Endothelial cell of umbilical vein (primary cell): ENCODE results near the gene MAP3K7CL. TPM values are rescaled to one million over a fixed set of nuclear protein-coding genes. Genes with fewer than 3 reads are reported as not detected.

Experiments
- BruUV-seq: library from RNA; stranded (reverse); fragments of 400-500 nt; replicated peaks from 2 replicates; lab custom pipeline; 2021; lab: Mats Ljungman, UMichigan
- CTCF ChIA-PET: fragments of 300-600, 350-600 bp; sonication (Branson Sonifier 250); formaldehyde crosslinking; loops from one replicate; lab custom pipeline; 2021; ENCODE audit warnings: antibody characterized with exemption, inconsistent platforms; lab: Charles Lee
- POLR2A ChIA-PET: fragments of 300-600, 350-600 bp; sonication (Branson Sonifier 250); formaldehyde crosslinking; loops from one replicate; lab custom pipeline; 2021; ENCODE audit warnings: antibody characterized with exemption, inconsistent platforms; lab: Charles Lee
- DNase-seq: peaks from one replicate; pipeline ENCODE4 v3.0.0-alpha.2; 2011; ENCODE audit warnings: low read depth, low spot score
- FAIRE-seq: peaks from 2 replicates; lab custom pipeline; 2011; peaks lifted over from hg19 to GRCh38; lab: Jason Lieb, UNC
- H2AFZ ChIP-seq: 2 replicates; pipeline ENCODE4 v1.6.0; 2012; ENCODE audit warnings: low read depth, low read length, control low read depth, inconsistent platforms
- H3K27ac ChIP-seq: 2 replicates; pipeline ENCODE4 v1.5.1; 2011; ENCODE audit warnings: low read depth, mild to moderate bottlenecking, control low read depth, low read length, moderate library complexity; ENCODE audit not compliant: insufficient read depth
- H3K27me3 ChIP-seq, 2 experiments: 2 replicates each; pipeline versions ENCODE4 v1.6.0 to v1.6.1; 2011; ENCODE audit warnings: low read length in 2 of 2, mixed read lengths in 1 of 2; ENCODE audit not compliant: control insufficient read depth in 2 of 2, insufficient read depth in 2 of 2
- H3K36me3 ChIP-seq, 2 experiments: 2 replicates in 1 of 2; 3 replicates in 1 of 2; pipeline ENCODE4 v1.5.1; 2011; ENCODE audit warnings: low read length in 2 of 2, mild to moderate bottlenecking in 1 of 2, moderate library complexity in 1 of 2; ENCODE audit not compliant: control insufficient read depth in 2 of 2, insufficient read depth in 2 of 2; ENCODE audit errors: extremely low read depth in 1 of 2
- H3K4me1 ChIP-seq: 3 replicates; pipeline ENCODE4 v1.5.1; 2011; ENCODE audit warnings: mild to moderate bottlenecking, low read length; ENCODE audit not compliant: control insufficient read depth, insufficient read depth; ENCODE audit errors: extremely low read depth
- H3K4me2 ChIP-seq: 2 replicates; pipeline ENCODE4 v1.6.1; 2011; ENCODE audit warnings: low read length, control low read depth, mixed read lengths; ENCODE audit not compliant: insufficient read depth
- H3K4me3 ChIP-seq, 3 experiments: fragments of 200-600 bp in 1 of 3; sonication (generic), shearing (Covaris generic) in 1 of 3; replicated peaks in 1 of 3; 2 replicates each; pipeline ENCODE4 v1.5.1; 2011 to 2016; ENCODE audit warnings: control low read depth in 3 of 3, low read length in 3 of 3, mild to moderate bottlenecking in 2 of 3, inconsistent platforms in 1 of 3, low read depth in 1 of 3, moderate library complexity in 1 of 3; ENCODE audit not compliant: insufficient read depth in 1 of 3
- H3K79me2 ChIP-seq: 2 replicates; pipeline ENCODE4 v1.6.0; 2012; ENCODE audit warnings: low read length, inconsistent platforms; ENCODE audit not compliant: control insufficient read depth, insufficient read depth
- H3K9ac ChIP-seq: replicated peaks from 2 replicates; pipeline ENCODE3; 2011; ENCODE audit warnings: low read length, control low read depth; ENCODE audit not compliant: insufficient read depth; ENCODE audit errors: extremely low read depth
- H3K9me1 ChIP-seq: replicated peaks from 3 replicates; pipeline ENCODE4 v1.6.0; 2011; ENCODE audit warnings: mild to moderate bottlenecking, low read length; ENCODE audit not compliant: control insufficient read depth, insufficient read depth; ENCODE audit errors: extremely low read depth
- H3K9me3 ChIP-seq: replicated peaks from 2 replicates; pipeline ENCODE4 v1.5.1; 2012; ENCODE audit warnings: low read length, inconsistent platforms; ENCODE audit not compliant: control insufficient read depth, insufficient read depth
- H4K20me1 ChIP-seq: replicated peaks from 2 replicates; pipeline ENCODE3; 2011; ENCODE audit warnings: mild to moderate bottlenecking, low read length; ENCODE audit not compliant: control insufficient read depth, insufficient read depth; ENCODE audit errors: extremely low read depth
- CTCF ChIP-seq, 2 donors: IDR thresholded peaks; 1 replicate in 1 of 2; 2 replicates in 1 of 2; pipeline ENCODE4 v1.5.1; 2011; ENCODE audit warnings: low read length in 2 of 2, mild to moderate bottlenecking in 2 of 2, moderate library complexity in 2 of 2, control low read depth in 1 of 2, inconsistent platforms in 1 of 2, low read depth in 1 of 2; ENCODE audit not compliant: insufficient read depth in 1 of 2; ENCODE audit errors: extremely low read depth in 1 of 2
- EZH2 ChIP-seq: IDR thresholded peaks from 2 replicates; pipeline ENCODE4 v1.6.1; 2012; ENCODE audit warnings: borderline replicate concordance, low read depth, mild to moderate bottlenecking, moderate library complexity, low read length, inconsistent platforms; ENCODE audit not compliant: severe bottlenecking
- FOS ChIP-seq: IDR thresholded peaks from 2 replicates; pipeline ENCODE4 v1.6.1; 2011; ENCODE audit warnings: mild to moderate bottlenecking, low read length, moderate library complexity, borderline replicate concordance; ENCODE audit not compliant: insufficient read depth
- GATA2 ChIP-seq: IDR thresholded peaks from 2 replicates; pipeline ENCODE4 v1.7.0; 2011; ENCODE audit warnings: low read depth, mild to moderate bottlenecking, moderate library complexity, mixed read lengths, low read length; ENCODE audit not compliant: insufficient read length, insufficient read depth
- JUN ChIP-seq: IDR thresholded peaks from 2 replicates; pipeline ENCODE4 v1.6.1; 2011; ENCODE audit warnings: borderline replicate concordance, low read depth; ENCODE audit not compliant: insufficient read length, insufficient read depth
- MYC ChIP-seq: IDR thresholded peaks from one replicate; pipeline ENCODE4 v1.6.1; 2011; ENCODE audit warnings: mild to moderate bottlenecking, low read depth, low read length
- POLR2A ChIP-seq: IDR thresholded peaks from 2 replicates; pipeline ENCODE4 v1.6.1; 2012; ENCODE audit warnings: low read depth, mild to moderate bottlenecking, control low read depth, low read length
- POLR2AphosphoS5 ChIP-seq: IDR thresholded peaks from 2 replicates; pipeline ENCODE4 v1.6.1; 2012; ENCODE audit warnings: low read depth, mild to moderate bottlenecking, control low read depth, low read length, moderate library complexity; ENCODE audit not compliant: insufficient read depth
- dilution Hi-C: fragments of 300-500 bp; cut with MboI; formaldehyde crosslinking; loops from one replicate; pipeline ENCODE4 v1.15.0; 2019; ENCODE audit warnings: low sequenced_read_pairs; ENCODE audit not compliant: extremely low pct_ligation_motif_present
- intact Hi-C: fragments of 100-400 bp; cut with micrococcal nuclease; formaldehyde crosslinking; loops from one replicate; pipeline ENCODE4 v1.10.0; 2022
- polyA plus RNA-seq, 4 experiments: library from polyadenylated mRNA; depleted of rRNA in 3 of 4; stranded (reverse) in 3 of 4; unstranded in 1 of 4; fragments of >200 nt; gene quantifications; 2 replicates each; pipeline versions ENCODE4 v1.2.1 to v1.2.3, GENCODE V29; 2011 to 2012; ENCODE audit warnings: missing spikeins in 1 of 4
- total RNA-seq: library from RNA; stranded (reverse); gene quantifications from 2 replicates; pipeline ENCODE4 v1.2.3, GENCODE V29; 2021
- TF ChIP-seq, protein P1 (sequence below): IDR thresholded peaks from 2 replicates; pipeline ENCODE4 v1.6.1; 2011; ENCODE audit not compliant: insufficient read depth, insufficient read length

MAP3K7CL gene
- total and polyA plus RNA-seq, 2 donors (not counting 3 experiments of a cell fraction or from before 2014, with no cell fraction given): 6.1 to 8.1 TPM

- dilution Hi-C loops (no loop called here), intact Hi-C loops (no loop called here)
- Histone ChIP-seq H3K79me2 (no peaks in the 10 kb centered on the region), H3K4me1 (peaks cover 36% of the 10 kb centered on the region), H3K4me2 (no peak overlapping the region), H3K9me3 (no peaks in the 10 kb centered on the region), H3K27ac (no peak overlapping the region), H4K20me1 (no peaks in the 10 kb centered on the region), H3K9ac (no peak overlapping the region), H3K27me3 (no peaks in the 10 kb centered on the region), H2AFZ (no peak overlapping the region), H3K9me1 (no peaks in the 10 kb centered on the region), H3K4me3 (no peak overlapping the region), H3K36me3 (no peaks in the 10 kb centered on the region)
- TF ChIP-seq MYC (no peak), CTCF (IDR thresholded peaks at IDR 0.05; ENCODE audit: extremely low read depth in 1 of 2, insufficient read depth in 1 of 2, low read depth in 1 of 2, low read length in 2 of 2) (no peak), POLR2AphosphoS5 (no peak), JUN (no peak), POLR2A (no peak), FOS (no peak), GATA2 (no peak), EZH2 (no peak)
- TF ChIP-seq, protein P1, sequence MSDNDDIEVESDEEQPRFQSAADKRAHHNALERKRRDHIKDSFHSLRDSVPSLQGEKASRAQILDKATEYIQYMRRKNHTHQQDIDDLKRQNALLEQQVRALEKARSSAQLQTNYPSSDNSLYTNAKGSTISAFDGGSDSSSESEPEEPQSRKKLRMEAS: no peak
- DNase-seq (no peak), FAIRE-seq (no peak)
- ChIA-PET CTCF (no interaction called here), POLR2A (no interaction called here)
- BruUV-seq: no TSS peak
Measured at GRCh38 chr21:29193072-29193471, 62.6 kb downstream of the MAP3K7CL start.
